Thyroid gland (tissue), 4 donors: ENCODE measurements around the gene GOLIM4.

ENCODE experiments used
- CTCF ChIP-seq, 6 experiments: fragments of 200-600 bp in 3 of 6; fragments of 450-650 bp in 3 of 6; sonication (generic) in 3 of 6; IDR thresholded peaks; one replicate each; pipeline ENCODE4 v1.5.1; 2016 to 2019; ENCODE audit warnings: antibody characterized with exemption in 6 of 6, mild to moderate bottlenecking in 2 of 6, inconsistent platforms in 1 of 6, moderate library complexity in 1 of 6
- POLR2A ChIP-seq, 2 donors: fragments of 450-650 bp; IDR thresholded peaks; one replicate each; pipeline ENCODE4 v1.6.1; 2017; ENCODE audit warnings: antibody characterized with exemption in 2 of 2, mild to moderate bottlenecking in 2 of 2, moderate library complexity in 1 of 2

GRCh38 chr3:168124291-168124690 lies 28.6 kb upstream of the GOLIM4 start:
- TF ChIP-seq POLR2A (IDR thresholded peaks at IDR 0.05) = no peak
- no peak for TF ChIP-seq CTCF (IDR thresholded peaks at IDR 0.05)
